ENCODE data around the gene PGA4.

Gene PGA4

GRCh38 chr11:61279934-61280659 lies 58.0 kb downstream of the PGA4 start:
- no peak for DNase-seq (ENCODE audit: low read depth in 2 of 2)

- DNase-seq (ENCODE audit: low read depth in 2 of 2), result no peak
These were observed 58.9 kb downstream of the PGA4 start for GRCh38 chr11:61280883-61281580.
